ENCODE data around the gene GTF2A2.

DNA sequence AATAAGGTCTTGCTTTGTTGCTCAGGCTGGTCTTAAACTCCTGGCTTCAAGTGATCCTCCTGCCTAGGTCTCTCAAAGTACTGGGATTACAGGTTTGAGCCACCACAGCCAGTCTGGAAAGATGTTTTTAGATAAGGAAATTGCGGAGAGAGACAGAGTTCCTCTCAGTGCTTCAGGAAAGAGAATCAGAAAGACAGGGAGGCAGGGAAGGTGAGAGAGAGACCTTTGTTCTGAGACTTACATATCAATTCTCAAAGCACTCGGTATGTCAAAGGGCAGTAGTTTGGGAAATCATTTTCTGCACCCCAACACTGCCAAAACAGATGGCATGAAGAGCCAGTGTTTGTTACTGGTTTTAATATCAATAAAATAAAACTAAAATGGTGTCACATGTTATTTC is 58.9 kb downstream of the GTF2A2 start:
- TF ChIP-seq CTCF (IDR thresholded peaks at IDR 0.05) (no peak), IRF1 (CRISPR knock-in tag; IDR thresholded peaks at IDR 0.05) (no peak), MAX (CRISPR knock-in tag; IDR thresholded peaks at IDR 0.05) (no peak), E2F5 (CRISPR knock-in tag; IDR thresholded peaks at IDR 0.05) (no peak), TEAD4 (CRISPR knock-in tag; IDR thresholded peaks at IDR 0.05) (no peak), ETV6 (CRISPR knock-in tag; IDR thresholded peaks at IDR 0.05) (no peak), FOXK1 (CRISPR knock-in tag; IDR thresholded peaks at IDR 0.05) (no peak)

Data from WTC11 (cell line).